Astrocyte of the spinal cord (primary cell): ENCODE results near the gene EFCAB7.

Experiments used
- DNase-seq: peaks from one replicate; pipeline ENCODE4 v3.0.0; 2011; ENCODE audit warnings: low read depth, low spot score
- H3K4me3 ChIP-seq: 2 replicates; pipeline ENCODE4 v1.5.1; 2011; ENCODE audit warnings: low read depth, mild to moderate bottlenecking, low read length, moderate library complexity
- CTCF ChIP-seq: IDR thresholded peaks from 2 replicates; pipeline ENCODE4 v1.5.1; 2012; ENCODE audit warnings: low read depth, mild to moderate bottlenecking, low read length, inconsistent platforms
- in situ Hi-C: cut with HindIII; loops from 2 replicates; pipeline ENCODE4 v1.10.0; 2017; ENCODE audit warnings: low sequenced_read_pairs

The EFCAB7 gene

GRCh38 chr1:63601061-63601460 lies 77.7 kb downstream of the EFCAB7 start:
- no peak for TF ChIP-seq CTCF
- in situ Hi-C loops: no loop called here

GRCh38 chr1:63601463-63601862 lies 78.1 kb downstream of the EFCAB7 start:
- no peak overlapping the region for H3K4me3 ChIP-seq
- TF ChIP-seq CTCF: no peak
- in situ Hi-C loops: no loop called here
- DNase-seq: no peak

More at GRCh38 chr1:63601061-63601460, 77.7 kb downstream of the EFCAB7 start:
- H3K4me3 ChIP-seq: no peak overlapping the region
- no peak for DNase-seq

GRCh38 chr1:63601912-63602311 lies 78.6 kb downstream of the EFCAB7 start:
- no peak for DNase-seq
- TF ChIP-seq CTCF: no peak
- in situ Hi-C loops: no loop called here
- no peak overlapping the region for H3K4me3 ChIP-seq

GRCh38 chr1:63602629-63603028 lies 79.3 kb downstream of the EFCAB7 start:
- TF ChIP-seq CTCF: no peak
- no peak for DNase-seq
- in situ Hi-C loops: no loop called here
- no peak overlapping the region for H3K4me3 ChIP-seq

- no peak for TF ChIP-seq CTCF
- no peak for DNase-seq
- H3K4me3 ChIP-seq: no peak overlapping the region
- in situ Hi-C loops: no loop called here
These were observed 80.5 kb downstream of the EFCAB7 start for GRCh38 chr1:63603810-63604209.

- no peak for TF ChIP-seq CTCF
- in situ Hi-C loops: no loop called here
- no peak overlapping the region for H3K4me3 ChIP-seq
- DNase-seq: no peak
These were observed 84.0 kb downstream of the EFCAB7 start for GRCh38 chr1:63607322-63607721.

GRCh38 chr1:63611231-63611630 lies 87.9 kb downstream of the EFCAB7 start:
- in situ Hi-C loops: no loop called here

More at GRCh38 chr1:63611231-63611630, 87.9 kb downstream of the EFCAB7 start:
- no peak overlapping the region for H3K4me3 ChIP-seq
- no peak for TF ChIP-seq CTCF
- DNase-seq: no peak
